Astrocyte (in vitro differentiated cells and primary cell): ENCODE data around the gene HSPBP1.

ENCODE experiments used
- EZH2 ChIP-seq: IDR thresholded peaks from 2 replicates; pipeline ENCODE4 v1.6.1; 2012; ENCODE audit warnings: mild to moderate bottlenecking, low read length, inconsistent platforms; ENCODE audit not compliant: insufficient read depth
- TF ChIP-seq, protein P1 (sequence below): IDR thresholded peaks from 2 replicates; pipeline ENCODE4 v1.5.1; 2011; ENCODE audit warnings: low read depth, mild to moderate bottlenecking, inconsistent platforms, low read length, moderate library complexity; ENCODE audit not compliant: insufficient read depth

DNA sequence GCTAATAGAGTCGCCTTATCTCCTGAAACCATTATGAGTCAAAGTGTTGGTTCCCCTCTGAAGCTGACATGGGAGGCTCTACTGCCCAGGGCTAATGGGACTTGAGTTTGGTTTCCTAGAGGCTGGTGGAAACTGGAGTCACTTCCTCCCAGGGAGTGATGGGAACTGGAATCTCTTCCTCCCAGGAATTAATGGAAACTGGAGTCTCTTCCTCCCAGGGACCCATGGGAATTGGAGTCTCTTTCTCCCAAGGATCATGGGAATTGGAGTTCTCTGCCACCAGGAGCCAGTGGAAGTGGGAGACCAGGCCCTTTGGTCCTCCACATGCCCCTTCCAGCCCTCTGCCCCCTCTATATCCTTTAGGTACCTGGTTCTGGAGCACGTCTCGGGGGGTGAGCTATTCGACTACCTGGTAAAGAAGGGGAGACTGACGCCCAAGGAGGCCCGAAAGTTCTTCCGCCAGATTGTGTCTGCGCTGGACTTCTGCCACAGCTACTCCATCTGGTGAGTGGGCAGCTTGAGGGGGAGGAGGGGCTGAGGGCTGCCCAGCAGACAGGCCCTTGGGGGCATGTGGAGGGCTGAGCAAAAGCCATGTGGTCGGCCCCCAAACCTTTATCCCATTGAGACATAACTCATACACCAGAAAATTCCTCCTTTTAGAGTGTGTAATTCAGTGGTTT is 9.3 kb upstream of the HSPBP1 start:
- TF ChIP-seq, protein P1, sequence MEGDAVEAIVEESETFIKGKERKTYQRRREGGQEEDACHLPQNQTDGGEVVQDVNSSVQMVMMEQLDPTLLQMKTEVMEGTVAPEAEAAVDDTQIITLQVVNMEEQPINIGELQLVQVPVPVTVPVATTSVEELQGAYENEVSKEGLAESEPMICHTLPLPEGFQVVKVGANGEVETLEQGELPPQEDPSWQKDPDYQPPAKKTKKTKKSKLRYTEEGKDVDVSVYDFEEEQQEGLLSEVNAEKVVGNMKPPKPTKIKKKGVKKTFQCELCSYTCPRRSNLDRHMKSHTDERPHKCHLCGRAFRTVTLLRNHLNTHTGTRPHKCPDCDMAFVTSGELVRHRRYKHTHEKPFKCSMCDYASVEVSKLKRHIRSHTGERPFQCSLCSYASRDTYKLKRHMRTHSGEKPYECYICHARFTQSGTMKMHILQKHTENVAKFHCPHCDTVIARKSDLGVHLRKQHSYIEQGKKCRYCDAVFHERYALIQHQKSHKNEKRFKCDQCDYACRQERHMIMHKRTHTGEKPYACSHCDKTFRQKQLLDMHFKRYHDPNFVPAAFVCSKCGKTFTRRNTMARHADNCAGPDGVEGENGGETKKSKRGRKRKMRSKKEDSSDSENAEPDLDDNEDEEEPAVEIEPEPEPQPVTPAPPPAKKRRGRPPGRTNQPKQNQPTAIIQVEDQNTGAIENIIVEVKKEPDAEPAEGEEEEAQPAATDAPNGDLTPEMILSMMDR: no peak
- TF ChIP-seq EZH2: no peak
